K562 (cell line): ENCODE measurements around the gene HNRNPF. TPM values are rescaled to one million over a fixed set of nuclear protein-coding genes. Genes with fewer than 3 reads are reported as not detected.

ENCODE experiments used
- ATF4 ChIP-seq: fragments of 450-650 bp; formaldehyde crosslinking; IDR thresholded peaks from 2 replicates; pipeline ENCODE4 v1.4.0; 2022; ENCODE audit warnings: mild to moderate bottlenecking, moderate library complexity
- BRD9 ChIP-seq: fragments of 450-650 bp; IDR thresholded peaks from 2 replicates; pipeline ENCODE4 v1.6.1; 2018; ENCODE audit warnings: low read depth; ENCODE audit not compliant: partially characterized antibody
- CLOCK ChIP-seq: fragments of 250-450 bp; sonication (Bioruptor Pico); IDR thresholded peaks from 2 replicates; pipeline ENCODE4 v1.4.0; 2020; ENCODE audit warnings: mild to moderate bottlenecking, moderate library complexity, borderline replicate concordance
- DIDO1 ChIP-seq: fragments of 450-650 bp; IDR thresholded peaks from 2 replicates; pipeline ENCODE4 v1.6.1; 2016; ENCODE audit warnings: low read depth, missing biosample characterization, missing genetic modification characterization
- E2F3 ChIP-seq: fragments of 250-450 bp; sonication (Bioruptor Pico); IDR thresholded peaks from 2 replicates; pipeline ENCODE4 v1.4.0; 2020; ENCODE audit warnings: mild to moderate bottlenecking
- MTA2 ChIP-seq: fragments of 450-650 bp; IDR thresholded peaks from 2 replicates; pipeline ENCODE4 v1.6.1; 2016; ENCODE audit warnings: low read depth
- NFATC3 ChIP-seq: fragments of 450-650 bp; IDR thresholded peaks from 2 replicates; pipeline ENCODE4 v1.6.1; 2017; ENCODE audit warnings: mild to moderate bottlenecking
- PRPF4 ChIP-seq: fragments of 200-400 bp; formaldehyde crosslinking; IDR thresholded peaks from one replicate; pipeline ENCODE4 v1.6.1; 2017; ENCODE audit warnings: low read length, low read depth, mild to moderate bottlenecking; ENCODE audit not compliant: insufficient read depth, poor library complexity, severe bottlenecking
- SP2 ChIP-seq: IDR thresholded peaks from 2 replicates; pipeline ENCODE4 v1.6.1; 2011; ENCODE audit warnings: mild to moderate bottlenecking, low read depth, low read length, moderate library complexity; ENCODE audit not compliant: poor library complexity, severe bottlenecking; ENCODE audit errors: extremely low read depth
- SRSF7 ChIP-seq: fragments of 200-400 bp; formaldehyde crosslinking; optimal IDR thresholded peaks from 2 replicates; pipeline ENCODE3; 2017; ENCODE audit warnings: mild to moderate bottlenecking, low read depth, low read length
- STAT5A ChIP-seq: IDR thresholded peaks from 2 replicates; pipeline ENCODE4 v1.6.1; 2012; ENCODE audit warnings: low read length, inconsistent platforms, borderline replicate concordance
- TFAM ChIP-seq: fragments of 250-450 bp; sonication (Bioruptor Pico); conservative IDR thresholded peaks from 2 replicates; pipeline ENCODE4 v1.5.0; 2021; ENCODE audit warnings: mild to moderate bottlenecking, moderate library complexity
- ZNF311 ChIP-seq: fragments of 250-450 bp; sonication (Bioruptor Pico); IDR thresholded peaks from 2 replicates; pipeline ENCODE4 v1.4.0; 2020; ENCODE audit warnings: mild to moderate bottlenecking, moderate library complexity
- ZNF384 ChIP-seq: IDR thresholded peaks from 2 replicates; pipeline ENCODE4 v1.6.1; 2012; ENCODE audit warnings: low read depth, low read length, improper control_type of control experiment
- polyA plus RNA-seq, 8 experiments: library from polyadenylated mRNA; depleted of rRNA in 4 of 8; stranded (reverse) in 5 of 8; unstranded in 3 of 8; fragments of >200 nt; fragmentation: Nextera tagmentation in 2 of 8; fragmentation: Illumina TruSeq in 1 of 8; extraction: Ambion mirVana in 2 of 8; extraction: Trizol in 1 of 8; gene quantifications; 2 replicates each; pipeline versions ENCODE4 v1.2.1 to v1.2.3, GENCODE V29; 2011 to 2014; ENCODE audit warnings: inconsistent platforms in 1 of 8, missing spikeins in 1 of 8
- total RNA-seq, 7 experiments: library from RNA; depleted of rRNA in 6 of 7; stranded (reverse); fragments of >200 nt in 6 of 7; fragmentation: Illumina TruSeq in 2 of 7; extraction: Trizol in 2 of 7; gene quantifications; 2 replicates each; pipeline versions ENCODE4 v1.2.1 to v1.2.3, GENCODE V29; 2011 to 2021; ENCODE audit warnings: low replicate concordance in 1 of 7
- TF ChIP-seq, protein P1 (sequence below), 2 experiments: fragments of 450-650 bp; formaldehyde crosslinking in 1 of 2; IDR thresholded peaks; 2 replicates each; pipeline versions ENCODE4 v1.4.0 to v1.6.1; 2014 to 2020; ENCODE audit warnings: mild to moderate bottlenecking in 2 of 2, borderline replicate concordance in 1 of 2, low read depth in 1 of 2
- TF ChIP-seq, protein P2 (sequence below): sonication (generic); formaldehyde crosslinking; IDR thresholded peaks from 2 replicates; pipeline ENCODE4 v1.8.0; 2022; ENCODE audit warnings: mild to moderate bottlenecking, missing genetic modification reagents

HNRNPF gene
- total and polyA plus RNA-seq, 9 of the 15 experiments (the other 6 are each of a cell fraction or from before 2014, with no cell fraction given): 192 to 489 (median 416) TPM

GRCh38 chr10:43380610-43381222, 28.3 kb downstream of the HNRNPF start (continued):
- TF ChIP-seq, protein P1, sequence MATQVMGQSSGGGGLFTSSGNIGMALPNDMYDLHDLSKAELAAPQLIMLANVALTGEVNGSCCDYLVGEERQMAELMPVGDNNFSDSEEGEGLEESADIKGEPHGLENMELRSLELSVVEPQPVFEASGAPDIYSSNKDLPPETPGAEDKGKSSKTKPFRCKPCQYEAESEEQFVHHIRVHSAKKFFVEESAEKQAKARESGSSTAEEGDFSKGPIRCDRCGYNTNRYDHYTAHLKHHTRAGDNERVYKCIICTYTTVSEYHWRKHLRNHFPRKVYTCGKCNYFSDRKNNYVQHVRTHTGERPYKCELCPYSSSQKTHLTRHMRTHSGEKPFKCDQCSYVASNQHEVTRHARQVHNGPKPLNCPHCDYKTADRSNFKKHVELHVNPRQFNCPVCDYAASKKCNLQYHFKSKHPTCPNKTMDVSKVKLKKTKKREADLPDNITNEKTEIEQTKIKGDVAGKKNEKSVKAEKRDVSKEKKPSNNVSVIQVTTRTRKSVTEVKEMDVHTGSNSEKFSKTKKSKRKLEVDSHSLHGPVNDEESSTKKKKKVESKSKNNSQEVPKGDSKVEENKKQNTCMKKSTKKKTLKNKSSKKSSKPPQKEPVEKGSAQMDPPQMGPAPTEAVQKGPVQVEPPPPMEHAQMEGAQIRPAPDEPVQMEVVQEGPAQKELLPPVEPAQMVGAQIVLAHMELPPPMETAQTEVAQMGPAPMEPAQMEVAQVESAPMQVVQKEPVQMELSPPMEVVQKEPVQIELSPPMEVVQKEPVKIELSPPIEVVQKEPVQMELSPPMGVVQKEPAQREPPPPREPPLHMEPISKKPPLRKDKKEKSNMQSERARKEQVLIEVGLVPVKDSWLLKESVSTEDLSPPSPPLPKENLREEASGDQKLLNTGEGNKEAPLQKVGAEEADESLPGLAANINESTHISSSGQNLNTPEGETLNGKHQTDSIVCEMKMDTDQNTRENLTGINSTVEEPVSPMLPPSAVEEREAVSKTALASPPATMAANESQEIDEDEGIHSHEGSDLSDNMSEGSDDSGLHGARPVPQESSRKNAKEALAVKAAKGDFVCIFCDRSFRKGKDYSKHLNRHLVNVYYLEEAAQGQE (IDR thresholded peaks at IDR 0.05; ENCODE audit: borderline replicate concordance): peak; percentile 36; the same call in 1 of the 2 replicates
- TF ChIP-seq, protein P1 (CRISPR knock-in tag; IDR thresholded peaks at IDR 0.05; ENCODE audit: low read depth): no peak
- TF ChIP-seq STAT5A (no peak), SRSF7 (no peak), BRD9 (peak; percentile 72), ATF4 (CRISPR knock-in tag) (peak; percentile 97), NFATC3 (no peak), ZNF311 (CRISPR knock-in tag) (no peak), TFAM (CRISPR knock-in tag) (no peak), E2F3 (CRISPR knock-in tag) (no peak), ZNF384 (no peak), SP2 (no peak), PRPF4 (no peak), CLOCK (no peak), MTA2 (no peak), DIDO1 (tag) (0 out of 2 replicates have a peak, but pooled peaks have one; percentile 34)
- TF ChIP-seq, protein P2, sequence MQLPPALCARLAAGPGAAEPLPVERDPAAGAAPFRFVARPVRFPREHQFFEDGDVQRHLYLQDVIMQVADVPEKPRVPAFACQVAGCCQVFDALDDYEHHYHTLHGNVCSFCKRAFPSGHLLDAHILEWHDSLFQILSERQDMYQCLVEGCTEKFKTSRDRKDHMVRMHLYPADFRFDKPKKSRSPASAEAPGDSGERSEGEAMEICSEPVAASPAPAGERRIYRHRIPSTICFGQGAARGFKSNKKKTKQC (CRISPR knock-in tag): no peak
